HEK293 (cell line): Measurements from ENCODE around the gene PCDH9.

ENCODE experiments used
- MZF1 ChIP-seq: fragments of 450-650 bp; formaldehyde crosslinking; IDR thresholded peaks from 2 replicates; pipeline ENCODE4 v1.5.1; 2017; ENCODE audit warnings: missing biosample characterization, missing genetic modification characterization, borderline replicate concordance
- ZNF148 ChIP-seq: fragments of 450-650 bp; formaldehyde crosslinking; IDR thresholded peaks from 2 replicates; pipeline ENCODE4 v1.5.0; 2017; ENCODE audit warnings: missing biosample characterization, missing genetic modification characterization, borderline replicate concordance
- ZNF549 ChIP-seq: fragments of 450-650 bp; IDR thresholded peaks from 2 replicates; pipeline ENCODE4 v1.5.1; 2018; ENCODE audit warnings: missing biosample characterization, missing genetic modification characterization, mild to moderate bottlenecking, inconsistent platforms, moderate library complexity

- no peak for TF ChIP-seq ZNF549 (tag by site-specific recombination)
- no peak for TF ChIP-seq ZNF148 (tag by site-specific recombination)
- no peak for TF ChIP-seq MZF1 (tag by site-specific recombination)
Measured at GRCh38 chr13:66532845-66533244, 697.3 kb downstream of the PCDH9 start.
